ENCODE data around the gene SLC20A1. TPM values are rescaled to one million over a fixed set of nuclear protein-coding genes. Genes with fewer than 3 reads are reported as not detected.

The SLC20A1 gene
- total RNA-seq (2014; rRNA removed; shearing (Covaris generic)): 135 and 153 TPM in 2 replicates
- 191 and 193 TPM in 2 replicates for polyA plus RNA-seq (2016; fragmentation: Nextera tagmentation; extraction: Ambion mirVana)

- in situ Hi-C loops (cut with MboI): no loop called here
- TF ChIP-seq EZH2phosphoT487 (IDR thresholded peaks at IDR 0.05; ENCODE audit: insufficient read depth, low read depth): no peak
- TF ChIP-seq EZH2 (IDR thresholded peaks at IDR 0.05; ENCODE audit: insufficient read depth, poor library complexity, severe bottlenecking): no peak
- Histone ChIP-seq H3K27ac (peak within 1 kb of the TSS; percentile 94), H3F3A (ENCODE audit: insufficient read depth) (peaks cover 78% of the 10 kb centered on the region), H3K79me2 (ENCODE audit: insufficient read depth) (peaks cover 59% of the 10 kb centered on the region), H3K36me3 (ENCODE audit: low read depth) (peaks cover 39% of the 10 kb centered on the region), H3K9me3 (ENCODE audit: low read depth) (no peaks in the 10 kb centered on the region), H3K9ac (peak within 1 kb of the TSS; percentile 95), H3K4me2 (ENCODE audit: unreplicated experiment) (peak within 1 kb of the TSS; percentile 95), H3K9me2 (ENCODE audit: insufficient read depth) (no peaks in the 10 kb centered on the region), H2AFZ (peak within 1 kb of the TSS; percentile 58), H3K27me3 (replicated peaks; ENCODE audit: insufficient read depth) (no peaks in the 10 kb centered on the region), H3K4me1 (ENCODE audit: insufficient read depth) (peaks cover 67% of the 10 kb centered on the region), H3K4me3 (peak within 1 kb of the TSS; percentile 96), H4K20me1 (ENCODE audit: insufficient read depth) (peaks cover 15% of the 10 kb centered on the region; the same call in 1 of the 2 replicates)
- peak; percentile 97 for DNase-seq
- WGBS, 2 experiments (ENCODE audit: low coverage in 1 of 2, low lambda C conversion rate in 2 of 2, missing lambda C conversion rate in 2 of 2): 1% methylated on average over 49 to 59 of the region's 87 CpGs
Measured at GRCh38 chr2:112645310-112646101, at the start of gene SLC20A1. Gene SLC20A1 (plus strand): TSS chr2:112645939. CDS start chr2:112646829, 890 bp downstream.

- in situ Hi-C loops (cut with MboI): no loop called here
- Histone ChIP-seq H3K79me2 (ENCODE audit: insufficient read depth) (no peaks in the 10 kb centered on the region), H3K9me2 (ENCODE audit: insufficient read depth) (no peaks in the 10 kb centered on the region), H3K27ac (no peak overlapping the region), H3K27me3 (replicated peaks; ENCODE audit: insufficient read depth) (no peaks in the 10 kb centered on the region), H3K4me3 (no peak overlapping the region), H3K36me3 (ENCODE audit: low read depth) (no peaks in the 10 kb centered on the region), H3K9ac (no peak overlapping the region), H2AFZ (no peak overlapping the region), H3K4me2 (ENCODE audit: unreplicated experiment) (no peak overlapping the region), H4K20me1 (ENCODE audit: insufficient read depth) (no peaks in the 10 kb centered on the region), H3K4me1 (ENCODE audit: insufficient read depth) (peaks cover 16% of the 10 kb centered on the region), H3F3A (ENCODE audit: insufficient read depth) (0 out of 2 replicates have a peak, but pooled peaks cover 6% of the 10 kb centered on the region), H3K9me3 (ENCODE audit: low read depth) (no peaks in the 10 kb centered on the region)
- 91 to 96% methylated on average over 10 of the region's 10 CpGs for WGBS, 2 experiments (ENCODE audit: low coverage in 1 of 2, low lambda C conversion rate in 2 of 2, missing lambda C conversion rate in 2 of 2)
- TF ChIP-seq EZH2 (IDR thresholded peaks at IDR 0.05; ENCODE audit: insufficient read depth, poor library complexity, severe bottlenecking) (no peak), EZH2phosphoT487 (IDR thresholded peaks at IDR 0.05; ENCODE audit: insufficient read depth, low read depth) (no peak)
- DNase-seq: no peak
Measured at GRCh38 chr2:112597537-112598322, 48.0 kb upstream of the SLC20A1 start.

GRCh38 chr2:112600634-112601033 is 45.1 kb upstream of the SLC20A1 start:
- 66 to 67% methylated on average over 3 of the region's 3 CpGs for WGBS, 2 experiments (ENCODE audit: low coverage in 1 of 2, low lambda C conversion rate in 2 of 2, missing lambda C conversion rate in 2 of 2)
- H2AFZ ChIP-seq: peak overlapping the region; percentile 96

GRCh38 chr2:112601754-112602153 is 44.0 kb upstream of the SLC20A1 start:
- Histone ChIP-seq H2AFZ (no peak overlapping the region), H4K20me1 (ENCODE audit: insufficient read depth) (no peaks in the 10 kb centered on the region), H3K9me2 (ENCODE audit: insufficient read depth) (no peaks in the 10 kb centered on the region), H3K9me3 (ENCODE audit: low read depth) (no peaks in the 10 kb centered on the region), H3K36me3 (ENCODE audit: low read depth) (no peaks in the 10 kb centered on the region), H3K4me3 (no peak overlapping the region), H3K9ac (no peak overlapping the region), H3K4me1 (ENCODE audit: insufficient read depth) (peaks cover 16% of the 10 kb centered on the region), H3K27me3 (replicated peaks; ENCODE audit: insufficient read depth) (no peaks in the 10 kb centered on the region), H3K27ac (no peak overlapping the region), H3K79me2 (ENCODE audit: insufficient read depth) (no peaks in the 10 kb centered on the region), H3F3A (ENCODE audit: insufficient read depth) (0 out of 2 replicates have a peak, but pooled peaks cover 6% of the 10 kb centered on the region), H3K4me2 (ENCODE audit: unreplicated experiment) (no peak overlapping the region)
- DNase-seq: no peak
- 93 to 98% methylated on average over 3 of the region's 3 CpGs for WGBS, 2 experiments (ENCODE audit: low coverage in 1 of 2, low lambda C conversion rate in 2 of 2, missing lambda C conversion rate in 2 of 2)
- in situ Hi-C loops (cut with MboI): loop anchor here (25.0 kb wide), 1 partner anchor 336 kb away; no protein-coding TSS in a partner anchor
- TF ChIP-seq EZH2phosphoT487 (IDR thresholded peaks at IDR 0.05; ENCODE audit: insufficient read depth, low read depth) (no peak), EZH2 (IDR thresholded peaks at IDR 0.05; ENCODE audit: insufficient read depth, poor library complexity, severe bottlenecking) (no peak)

More at GRCh38 chr2:112600634-112601033, 45.1 kb upstream of the SLC20A1 start:
- Histone ChIP-seq H3K9me2 (ENCODE audit: insufficient read depth) (no peaks in the 10 kb centered on the region), H3K27me3 (replicated peaks; ENCODE audit: insufficient read depth) (no peaks in the 10 kb centered on the region), H3K27ac (no peak overlapping the region), H3K4me3 (peak overlapping the region; percentile 17; the same call in 1 of the 2 replicates), H3K9me3 (ENCODE audit: low read depth) (no peaks in the 10 kb centered on the region), H3K4me1 (ENCODE audit: insufficient read depth) (peaks cover 16% of the 10 kb centered on the region), H3K36me3 (ENCODE audit: low read depth) (no peaks in the 10 kb centered on the region), H3F3A (ENCODE audit: insufficient read depth) (0 out of 2 replicates have a peak, but pooled peaks cover 6% of the 10 kb centered on the region), H3K79me2 (ENCODE audit: insufficient read depth) (no peaks in the 10 kb centered on the region), H3K9ac (peak overlapping the region; percentile 3), H3K4me2 (ENCODE audit: unreplicated experiment) (peak overlapping the region; percentile 63), H4K20me1 (ENCODE audit: insufficient read depth) (no peaks in the 10 kb centered on the region)
- DNase-seq: no peak
- TF ChIP-seq EZH2 (IDR thresholded peaks at IDR 0.05; ENCODE audit: insufficient read depth, poor library complexity, severe bottlenecking) (no peak), EZH2phosphoT487 (IDR thresholded peaks at IDR 0.05; ENCODE audit: insufficient read depth, low read depth) (no peak)
- in situ Hi-C loops (cut with MboI): loop anchor here (25.0 kb wide), 1 partner anchor 337 kb away; no protein-coding TSS in a partner anchor

Measured in GM23248 (cell line).